SK-N-SH (cell line): ENCODE measurements around the gene CHST11.

ENCODE experiments used
- ELF1 ChIP-seq: IDR thresholded peaks from 2 replicates; pipeline ENCODE4 v1.4.0; 2012
- EP300 ChIP-seq, 2 experiments: IDR thresholded peaks; 2 replicates each; pipeline versions ENCODE4 v1.4.0 to v1.6.1; 2012; ENCODE audit warnings: borderline replicate concordance in 1 of 2, low read depth in 1 of 2, low read length in 1 of 2
- NFIC ChIP-seq: IDR thresholded peaks from 2 replicates; pipeline ENCODE4 v1.4.0; 2012; ENCODE audit warnings: borderline replicate concordance
- POLR2AphosphoS5 ChIP-seq: IDR thresholded peaks from 2 replicates; pipeline ENCODE4 v1.6.1; 2012; ENCODE audit warnings: low read depth, low read length
- RAD21 ChIP-seq: IDR thresholded peaks from 2 replicates; pipeline ENCODE4 v1.6.1; 2012; ENCODE audit warnings: mild to moderate bottlenecking, low read length
- RCOR1 ChIP-seq: fragments of 150-350 bp; IDR thresholded peaks from 2 replicates; pipeline ENCODE4 v1.6.1; 2017; ENCODE audit warnings: antibody characterized with exemption, low read length
- RFX5 ChIP-seq: IDR thresholded peaks from 2 replicates; pipeline ENCODE4 v1.6.1; 2012; ENCODE audit warnings: mild to moderate bottlenecking, improper control_type of control experiment, low read length
- SIN3A ChIP-seq: IDR thresholded peaks from 2 replicates; pipeline ENCODE4 v1.6.1; 2012; ENCODE audit warnings: low read depth, mild to moderate bottlenecking, low read length, moderate library complexity, borderline replicate concordance
- USF2 ChIP-seq: fragments of 150-350 bp; IDR thresholded peaks from 2 replicates; pipeline ENCODE4 v1.6.1; 2017; ENCODE audit warnings: antibody characterized with exemption, low read length, low read depth, borderline replicate concordance
- TF ChIP-seq, protein P1 (sequence below): fragments of 200-600 bp; sonication (generic); IDR thresholded peaks from 2 replicates; pipeline ENCODE4 v1.6.1; 2017; ENCODE audit warnings: antibody characterized with exemption, mild to moderate bottlenecking, moderate library complexity
- TF ChIP-seq, protein P2 (sequence below): IDR thresholded peaks from 2 replicates; pipeline ENCODE4 v1.4.0; 2012; ENCODE audit warnings: low read depth, borderline replicate concordance
- TF ChIP-seq, protein P3 (sequence below): IDR thresholded peaks from 2 replicates; pipeline ENCODE4 v1.6.1; 2012; ENCODE audit warnings: mild to moderate bottlenecking, low read depth, low read length, moderate library complexity
- TF ChIP-seq, protein P4 (sequence below): IDR thresholded peaks from 2 replicates; pipeline ENCODE4 v1.4.0; 2012; ENCODE audit warnings: low read depth

DNA sequence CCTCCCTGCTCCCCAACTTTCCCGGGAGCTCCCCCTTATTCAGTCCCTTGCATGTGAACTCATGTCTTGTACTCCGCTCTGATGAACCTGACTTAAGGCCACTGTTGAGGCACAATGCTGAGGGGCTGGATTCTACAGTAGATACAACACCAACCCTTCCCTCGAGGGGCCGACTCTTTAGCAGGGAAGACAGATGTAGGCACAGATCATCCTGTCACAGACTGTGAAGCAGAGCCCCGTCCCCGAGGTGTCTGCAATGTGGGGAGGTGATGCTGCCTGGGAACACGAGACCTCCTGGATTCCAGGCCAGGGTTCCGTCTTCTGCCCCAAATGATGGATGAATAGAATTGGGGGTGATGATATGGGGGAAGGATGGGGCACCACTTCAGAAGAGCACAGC lies 175.1 kb downstream of the CHST11 start:
- TF ChIP-seq EP300 (IDR thresholded peaks at IDR 0.05; ENCODE audit: borderline replicate concordance in 1 of 2, low read depth in 1 of 2, low read length in 1 of 2), result no peak
- TF ChIP-seq RCOR1, result no peak
- TF ChIP-seq, protein P1, sequence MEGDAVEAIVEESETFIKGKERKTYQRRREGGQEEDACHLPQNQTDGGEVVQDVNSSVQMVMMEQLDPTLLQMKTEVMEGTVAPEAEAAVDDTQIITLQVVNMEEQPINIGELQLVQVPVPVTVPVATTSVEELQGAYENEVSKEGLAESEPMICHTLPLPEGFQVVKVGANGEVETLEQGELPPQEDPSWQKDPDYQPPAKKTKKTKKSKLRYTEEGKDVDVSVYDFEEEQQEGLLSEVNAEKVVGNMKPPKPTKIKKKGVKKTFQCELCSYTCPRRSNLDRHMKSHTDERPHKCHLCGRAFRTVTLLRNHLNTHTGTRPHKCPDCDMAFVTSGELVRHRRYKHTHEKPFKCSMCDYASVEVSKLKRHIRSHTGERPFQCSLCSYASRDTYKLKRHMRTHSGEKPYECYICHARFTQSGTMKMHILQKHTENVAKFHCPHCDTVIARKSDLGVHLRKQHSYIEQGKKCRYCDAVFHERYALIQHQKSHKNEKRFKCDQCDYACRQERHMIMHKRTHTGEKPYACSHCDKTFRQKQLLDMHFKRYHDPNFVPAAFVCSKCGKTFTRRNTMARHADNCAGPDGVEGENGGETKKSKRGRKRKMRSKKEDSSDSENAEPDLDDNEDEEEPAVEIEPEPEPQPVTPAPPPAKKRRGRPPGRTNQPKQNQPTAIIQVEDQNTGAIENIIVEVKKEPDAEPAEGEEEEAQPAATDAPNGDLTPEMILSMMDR, result no peak
- TF ChIP-seq NFIC, result no peak
- no peak for TF ChIP-seq ELF1
- TF ChIP-seq POLR2AphosphoS5, result no peak
- no peak for TF ChIP-seq USF2
- no peak for TF ChIP-seq RFX5
- TF ChIP-seq, protein P2, sequence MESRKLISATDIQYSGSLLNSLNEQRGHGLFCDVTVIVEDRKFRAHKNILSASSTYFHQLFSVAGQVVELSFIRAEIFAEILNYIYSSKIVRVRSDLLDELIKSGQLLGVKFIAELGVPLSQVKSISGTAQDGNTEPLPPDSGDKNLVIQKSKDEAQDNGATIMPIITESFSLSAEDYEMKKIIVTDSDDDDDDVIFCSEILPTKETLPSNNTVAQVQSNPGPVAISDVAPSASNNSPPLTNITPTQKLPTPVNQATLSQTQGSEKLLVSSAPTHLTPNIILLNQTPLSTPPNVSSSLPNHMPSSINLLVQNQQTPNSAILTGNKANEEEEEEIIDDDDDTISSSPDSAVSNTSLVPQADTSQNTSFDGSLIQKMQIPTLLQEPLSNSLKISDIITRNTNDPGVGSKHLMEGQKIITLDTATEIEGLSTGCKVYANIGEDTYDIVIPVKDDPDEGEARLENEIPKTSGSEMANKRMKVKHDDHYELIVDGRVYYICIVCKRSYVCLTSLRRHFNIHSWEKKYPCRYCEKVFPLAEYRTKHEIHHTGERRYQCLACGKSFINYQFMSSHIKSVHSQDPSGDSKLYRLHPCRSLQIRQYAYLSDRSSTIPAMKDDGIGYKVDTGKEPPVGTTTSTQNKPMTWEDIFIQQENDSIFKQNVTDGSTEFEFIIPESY, result no peak
- TF ChIP-seq, protein P3, sequence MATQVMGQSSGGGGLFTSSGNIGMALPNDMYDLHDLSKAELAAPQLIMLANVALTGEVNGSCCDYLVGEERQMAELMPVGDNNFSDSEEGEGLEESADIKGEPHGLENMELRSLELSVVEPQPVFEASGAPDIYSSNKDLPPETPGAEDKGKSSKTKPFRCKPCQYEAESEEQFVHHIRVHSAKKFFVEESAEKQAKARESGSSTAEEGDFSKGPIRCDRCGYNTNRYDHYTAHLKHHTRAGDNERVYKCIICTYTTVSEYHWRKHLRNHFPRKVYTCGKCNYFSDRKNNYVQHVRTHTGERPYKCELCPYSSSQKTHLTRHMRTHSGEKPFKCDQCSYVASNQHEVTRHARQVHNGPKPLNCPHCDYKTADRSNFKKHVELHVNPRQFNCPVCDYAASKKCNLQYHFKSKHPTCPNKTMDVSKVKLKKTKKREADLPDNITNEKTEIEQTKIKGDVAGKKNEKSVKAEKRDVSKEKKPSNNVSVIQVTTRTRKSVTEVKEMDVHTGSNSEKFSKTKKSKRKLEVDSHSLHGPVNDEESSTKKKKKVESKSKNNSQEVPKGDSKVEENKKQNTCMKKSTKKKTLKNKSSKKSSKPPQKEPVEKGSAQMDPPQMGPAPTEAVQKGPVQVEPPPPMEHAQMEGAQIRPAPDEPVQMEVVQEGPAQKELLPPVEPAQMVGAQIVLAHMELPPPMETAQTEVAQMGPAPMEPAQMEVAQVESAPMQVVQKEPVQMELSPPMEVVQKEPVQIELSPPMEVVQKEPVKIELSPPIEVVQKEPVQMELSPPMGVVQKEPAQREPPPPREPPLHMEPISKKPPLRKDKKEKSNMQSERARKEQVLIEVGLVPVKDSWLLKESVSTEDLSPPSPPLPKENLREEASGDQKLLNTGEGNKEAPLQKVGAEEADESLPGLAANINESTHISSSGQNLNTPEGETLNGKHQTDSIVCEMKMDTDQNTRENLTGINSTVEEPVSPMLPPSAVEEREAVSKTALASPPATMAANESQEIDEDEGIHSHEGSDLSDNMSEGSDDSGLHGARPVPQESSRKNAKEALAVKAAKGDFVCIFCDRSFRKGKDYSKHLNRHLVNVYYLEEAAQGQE, result no peak
- TF ChIP-seq RAD21, result no peak
- TF ChIP-seq SIN3A, result no peak
- TF ChIP-seq, protein P4, sequence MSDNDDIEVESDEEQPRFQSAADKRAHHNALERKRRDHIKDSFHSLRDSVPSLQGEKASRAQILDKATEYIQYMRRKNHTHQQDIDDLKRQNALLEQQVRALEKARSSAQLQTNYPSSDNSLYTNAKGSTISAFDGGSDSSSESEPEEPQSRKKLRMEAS, result no peak
